Lung (tissue), 12 donors: ENCODE measurements around the gene MTSS2. TPM values are rescaled to one million over a fixed set of nuclear protein-coding genes. Genes with fewer than 3 reads are reported as not detected.

Experiments used
- ATAC-seq: fragments of 200-7000 bp; cut with Tn5 transposase; one replicate; pipeline ENCODE4 v1.9.1; 2020; ENCODE audit warnings: moderate number of reproducible peaks; ENCODE audit not compliant: insufficient read depth, low FRiP score
- DNase-seq, 3 donors: peaks; one replicate each; pipeline ENCODE4 v3.0.0-alpha.2; 2013 to 2017
- H3K27ac ChIP-seq, 2 donors: one replicate each; pipeline ENCODE4 v1.5.1; 2013; ENCODE audit warnings: mild to moderate bottlenecking in 2 of 2, moderate library complexity in 2 of 2, control low read depth in 1 of 2, inconsistent platforms in 1 of 2, low read depth in 1 of 2, low read length in 1 of 2
- H3K27me3 ChIP-seq, 3 donors: one replicate each; pipeline ENCODE4 v1.5.1; 2013; ENCODE audit warnings: low read length in 2 of 3; ENCODE audit not compliant: control insufficient read depth in 3 of 3, insufficient read depth in 3 of 3
- H3K36me3 ChIP-seq, 4 donors: one replicate each; pipeline ENCODE4 v1.5.1; 2013; ENCODE audit warnings: low read length in 4 of 4, mild to moderate bottlenecking in 1 of 4, moderate library complexity in 1 of 4; ENCODE audit not compliant: control insufficient read depth in 4 of 4, insufficient read depth in 4 of 4
- H3K4me1 ChIP-seq, 5 donors: one replicate each; pipeline ENCODE4 v1.5.1; 2013; ENCODE audit warnings: low read length in 5 of 5, mild to moderate bottlenecking in 2 of 5, moderate library complexity in 1 of 5; ENCODE audit not compliant: control insufficient read depth in 5 of 5, insufficient read depth in 5 of 5
- H3K4me3 ChIP-seq: one replicate; pipeline ENCODE4 v1.5.1; 2013; ENCODE audit warnings: mild to moderate bottlenecking, control low read depth, moderate library complexity
- H3K9ac ChIP-seq, 2 donors: one replicate each; pipeline ENCODE4 v1.5.1; 2013; ENCODE audit warnings: low read length in 2 of 2, control low read depth in 1 of 2; ENCODE audit not compliant: insufficient read depth in 1 of 2
- H3K9me3 ChIP-seq, 4 donors: one replicate each; pipeline ENCODE4 v1.5.1; 2013; ENCODE audit warnings: low read length in 3 of 4, mild to moderate bottlenecking in 1 of 4, moderate library complexity in 1 of 4; ENCODE audit not compliant: control insufficient read depth in 4 of 4, insufficient read depth in 3 of 4
- CTCF ChIP-seq: IDR thresholded peaks from 2 replicates; pipeline ENCODE4 v1.5.1; 2012; ENCODE audit warnings: mild to moderate bottlenecking; ENCODE audit errors: control extremely low read depth, extremely low read depth
- WGBS, 2 donors: extraction: QIAGEN DNeasy Blood & Tissue Kit; methylation state at CpG; one replicate each; pipeline ENCODE4 v1.1.7; 2013; 5-methylcytosine and 5-hydroxymethylcytosine counted together
- polyA plus RNA-seq, 2 donors: library from polyadenylated mRNA; stranded (reverse); fragments of 200-250 nt; gene quantifications; one replicate each; pipeline ENCODE4 v1.2.1, GENCODE V29; 2013
- total RNA-seq, 2 donors: library from RNA; depleted of rRNA in 1 of 2; stranded (reverse); fragments of >200 nt in 1 of 2; gene quantifications; one replicate each; pipeline ENCODE4 v1.2.1, GENCODE V29; 2014 to 2021
- donor health status: control.
- donor health status: control.
- donor health status: Bipolar disorder and iron deficiency.
- donor health status: healthy.
- donor health status: DM: yes; HTN: yes; CAD: no.

Gene MTSS2
- total and polyA plus RNA-seq, 4 donors, result 40.6 to 91.3 (median 73.3) TPM

DNA sequence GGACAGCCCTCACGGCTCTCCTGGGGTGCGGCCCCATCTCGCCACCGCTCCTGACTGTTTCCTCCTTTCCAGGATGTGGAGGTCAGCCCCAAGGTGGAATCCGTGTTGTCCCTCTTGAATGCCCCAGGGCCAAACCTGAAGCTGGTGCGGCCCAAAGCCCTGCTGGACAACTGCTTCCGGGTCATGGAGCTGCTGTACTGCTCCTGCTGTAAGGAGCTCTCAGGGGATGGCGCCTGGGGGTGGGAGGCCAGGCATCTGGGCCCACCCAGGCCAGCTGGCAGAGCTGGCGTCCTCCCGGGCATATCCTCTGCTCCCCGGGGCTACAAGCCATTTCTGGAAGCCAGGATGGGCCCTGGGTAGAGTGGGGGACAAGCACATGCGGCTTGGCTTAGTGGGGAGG, 26.3 kb downstream of the MTSS2 start:
- TF ChIP-seq CTCF, result no peak
- H3K4me1 ChIP-seq, result no peaks in the 10 kb centered on the region
- no peak overlapping the region for H3K27ac ChIP-seq
- H3K36me3 ChIP-seq, result peaks cover 0 to 23% (median 12%) of the 10 kb centered on the region in 4 donors
- H3K27me3 ChIP-seq, result no peaks in the 10 kb centered on the region
- no peak for DNase-seq
- no peaks in the 10 kb centered on the region for H3K9me3 ChIP-seq
- H3K9ac ChIP-seq, result no peak overlapping the region
- no peak for ATAC-seq
- H3K4me3 ChIP-seq, result no peak overlapping the region
- 85 to 89% methylated on average over 12 of the region's 12 CpGs for WGBS, 2 donors

- H3K4me3 ChIP-seq, result no peak overlapping the region
- no peaks in the 10 kb centered on the region for H3K9me3 ChIP-seq
- H3K9ac ChIP-seq, result no peak overlapping the region
- no peak for TF ChIP-seq CTCF
- ATAC-seq, result no peak
- peaks cover 0 to 2% (median 0%) of the 10 kb centered on the region in 5 donors for H3K4me1 ChIP-seq
- WGBS, 2 donors, result 88 to 92% methylated on average over 5 of the region's 5 CpGs
- no peak overlapping the region for H3K27ac ChIP-seq
- no peak for DNase-seq
- H3K27me3 ChIP-seq, result no peaks in the 10 kb centered on the region
- peaks cover 0 to 17% (median 8%) of the 10 kb centered on the region in 4 donors for H3K36me3 ChIP-seq
Measured at GRCh38 chr16:70658921-70659320, 26.9 kb downstream of the MTSS2 start.

DNA sequence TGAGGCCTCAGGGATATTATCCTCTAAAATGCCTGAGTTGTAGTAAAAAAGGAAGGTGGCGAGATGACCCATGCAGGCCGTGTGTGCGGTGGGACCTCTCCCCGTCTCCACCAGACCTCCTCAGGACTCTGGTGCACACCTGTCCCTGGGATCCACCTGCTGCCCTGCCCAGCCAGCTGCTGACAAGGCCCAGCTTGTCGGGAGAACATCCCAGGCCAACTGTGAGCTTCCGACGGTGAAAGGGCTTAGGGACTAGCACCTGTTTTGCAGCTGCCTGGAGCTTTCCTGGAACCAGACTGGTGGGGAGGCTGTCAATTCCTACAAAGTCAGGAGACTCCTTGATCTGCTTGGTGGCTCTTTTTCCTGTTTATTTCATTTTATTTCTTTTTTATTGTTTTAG, 27.9 kb downstream of the MTSS2 start:
- Histone ChIP-seq H3K36me3 (peaks cover 0 to 7% (median 1%) of the 10 kb centered on the region in 4 donors), H3K9me3 (no peaks in the 10 kb centered on the region), H3K4me3 (no peak overlapping the region), H3K4me1 (peaks cover 0 to 4% (median 0%) of the 10 kb centered on the region in 5 donors), H3K9ac (no peak overlapping the region), H3K27ac (no peak overlapping the region), H3K27me3 (no peaks in the 10 kb centered on the region)
- WGBS, 2 donors, result 93 to 94% methylated on average over 7 of the region's 7 CpGs
- no peak for TF ChIP-seq CTCF
- ATAC-seq (no peak), DNase-seq (no peak)

GRCh38 chr16:70656712-70657263, 29.1 kb downstream of the MTSS2 start:
- no peak overlapping the region for H3K4me3 ChIP-seq
- peaks cover 0 to 4% (median 0%) of the 10 kb centered on the region in 5 donors for H3K4me1 ChIP-seq
- WGBS, 2 donors, result 71 to 78% methylated on average over 22 of the region's 22 CpGs
- no peak for TF ChIP-seq CTCF
- H3K27ac ChIP-seq, result no peak overlapping the region
- H3K36me3 ChIP-seq, result peaks cover 0 to 2% (median 0%) of the 10 kb centered on the region in 4 donors
- H3K27me3 ChIP-seq, result no peaks in the 10 kb centered on the region
- ATAC-seq, result no peak
- DNase-seq, result no peak
- no peaks in the 10 kb centered on the region for H3K9me3 ChIP-seq
- no peak overlapping the region for H3K9ac ChIP-seq
